Caco-2 (cell line): ENCODE results near the gene ACSS1. TPM values are rescaled to one million over a fixed set of nuclear protein-coding genes. Genes with fewer than 3 reads are reported as not detected.
"Not testable (repeated sequence)": the region's sequence is repeated elsewhere in the genome, so short reads cannot be mapped to it uniquely, and the experiment has no call there.

ENCODE experiments used
- BruUV-seq: library from RNA; stranded (reverse); fragments of 400-500 nt; replicated peaks from 2 replicates; lab custom pipeline; 2021; lab: Mats Ljungman, UMichigan
- CTCF ChIA-PET: fragments of 300-600 bp; sonication (Branson Sonifier 250); formaldehyde crosslinking; loops from one replicate; lab custom pipeline; 2022; ENCODE audit warnings: antibody characterized with exemption; lab: Charles Lee
- POLR2A ChIA-PET: fragments of 300-600 bp; sonication (Branson Sonifier 250); formaldehyde crosslinking; loops from one replicate; lab custom pipeline; 2022; ENCODE audit warnings: antibody characterized with exemption; lab: Charles Lee
- DNase-seq, 2 experiments: peaks; one replicate each; pipeline versions ENCODE4 v3.0.0 to v3.0.0-alpha.2; 2020 to 2022
- H3K27me3 ChIP-seq: replicated peaks from 2 replicates; pipeline ENCODE4 v1.6.0; 2011; ENCODE audit warnings: low read length; ENCODE audit not compliant: control insufficient read depth, insufficient read depth
- H3K36me3 ChIP-seq: 2 replicates; pipeline ENCODE4 v1.5.1; 2011; ENCODE audit warnings: low read length; ENCODE audit not compliant: control insufficient read depth, insufficient read depth
- H3K4me1 ChIP-seq: fragments of 250-450 bp; sonication (Bioruptor Pico); 2 replicates; pipeline ENCODE4 v1.5.1; 2020; ENCODE audit warnings: mild to moderate bottlenecking
- H3K4me3 ChIP-seq: 2 replicates; pipeline ENCODE4 v1.5.1; 2011; ENCODE audit warnings: low read depth, mild to moderate bottlenecking, control low read depth, low read length
- H3K9me3 ChIP-seq: fragments of 250-450 bp; sonication (Bioruptor Pico); 2 replicates; pipeline ENCODE4 v1.5.1; 2020; ENCODE audit warnings: mild to moderate bottlenecking, moderate library complexity
- H3K27ac Mint-ChIP-seq: one replicate; pipeline ENCODE4 v1.8.0; 2022; ENCODE audit warnings: mixed read lengths; ENCODE audit not compliant: unreplicated experiment
- H3K27me3 Mint-ChIP-seq: one replicate; pipeline ENCODE4 v1.8.0; 2022; ENCODE audit warnings: mixed read lengths; ENCODE audit not compliant: insufficient read depth, unreplicated experiment
- H3K36me3 Mint-ChIP-seq: one replicate; pipeline ENCODE4 v1.8.0; 2022; ENCODE audit warnings: mild to moderate bottlenecking, mixed read lengths; ENCODE audit not compliant: insufficient read depth, unreplicated experiment
- H3K4me1 Mint-ChIP-seq: one replicate; pipeline ENCODE4 v1.8.0; 2022; ENCODE audit warnings: low read depth, mixed read lengths; ENCODE audit not compliant: unreplicated experiment
- H3K4me3 Mint-ChIP-seq: one replicate; pipeline ENCODE4 v1.8.0; 2022; ENCODE audit warnings: mild to moderate bottlenecking, moderate library complexity, mixed read lengths; ENCODE audit not compliant: unreplicated experiment
- H3K9me3 Mint-ChIP-seq: one replicate; pipeline ENCODE4 v1.8.0; 2022; ENCODE audit warnings: mixed read lengths; ENCODE audit not compliant: unreplicated experiment
- CTCF ChIP-seq, 2 experiments: fragments of 200-600 bp in 1 of 2; IDR thresholded peaks; 1 replicate in 1 of 2; 2 replicates in 1 of 2; pipeline versions ENCODE4 v1.5.1 to v1.8.0; 2011 to 2022; ENCODE audit warnings: antibody characterized with exemption in 1 of 2, control low read depth in 1 of 2, inconsistent platforms in 1 of 2, low read depth in 1 of 2, low read length in 1 of 2, mild to moderate bottlenecking in 1 of 2, moderate library complexity in 1 of 2; ENCODE audit not compliant: insufficient read depth in 1 of 2, severe bottlenecking in 1 of 2, unreplicated experiment in 1 of 2
- intact Hi-C: fragments of 100-400 bp; cut with micrococcal nuclease; formaldehyde crosslinking; loops from one replicate; pipeline ENCODE4 v1.10.0; 2022; ENCODE audit not compliant: unreplicated experiment
- total RNA-seq: library from RNA; stranded (reverse); gene quantifications from 2 replicates; pipeline ENCODE4 v1.2.3, GENCODE V29; 2022

The ACSS1 gene
- total RNA-seq, 1 experiment from 2014 or later = 113 TPM

GRCh38 chr20:25005661-25006060 lies 52.3 kb downstream of the ACSS1 start:
- CTCF ChIA-PET = no interaction called here
- Histone ChIP-seq H3K27me3 (no peaks in the 10 kb centered on the region), H3K4me3 (no peak overlapping the region), H3K4me1 (no peaks in the 10 kb centered on the region), H3K9me3 (no peaks in the 10 kb centered on the region), H3K36me3 (peaks cover 1% of the 10 kb centered on the region)
- intact Hi-C loops = no loop called here
- Mint-ChIP-seq H3K27ac (no peak overlapping the region), H3K4me1 (no peaks in the 10 kb centered on the region), H3K27me3 (no peaks in the 10 kb centered on the region), H3K4me3 (no peak overlapping the region), H3K36me3 (peaks cover 44% of the 10 kb centered on the region), H3K9me3 (peaks cover 14% of the 10 kb centered on the region)
- no peak for TF ChIP-seq CTCF (IDR thresholded peaks at IDR 0.05; ENCODE audit: insufficient read depth in 1 of 2, low read depth in 1 of 2, low read length in 1 of 2, severe bottlenecking in 1 of 2, unreplicated experiment in 1 of 2)
- BruUV-seq = no TSS peak
- POLR2A ChIA-PET = no interaction called here
- peak in 1 of 2 experiments; percentile 15 for DNase-seq

GRCh38 chr20:25005220-25005619 lies 52.7 kb downstream of the ACSS1 start:
- no peak overlapping the region for H3K27ac Mint-ChIP-seq
- H3K9me3 Mint-ChIP-seq = peaks cover 14% of the 10 kb centered on the region
- no peak for DNase-seq
- no TSS peak for BruUV-seq
- ChIA-PET POLR2A (no interaction called here), CTCF (no interaction called here)
- H3K36me3 ChIP-seq = peaks cover 1% of the 10 kb centered on the region
- H3K36me3 Mint-ChIP-seq = peaks cover 40% of the 10 kb centered on the region
- no peaks in the 10 kb centered on the region for H3K27me3 ChIP-seq
- intact Hi-C loops = no loop called here
- H3K4me3 ChIP-seq = no peak overlapping the region
- no peak for TF ChIP-seq CTCF (IDR thresholded peaks at IDR 0.05; ENCODE audit: insufficient read depth in 1 of 2, low read depth in 1 of 2, low read length in 1 of 2, severe bottlenecking in 1 of 2, unreplicated experiment in 1 of 2)
- no peaks in the 10 kb centered on the region for H3K4me1 Mint-ChIP-seq
- no peak overlapping the region for H3K4me3 Mint-ChIP-seq
- H3K4me1 ChIP-seq = no peaks in the 10 kb centered on the region
- H3K27me3 Mint-ChIP-seq = no peaks in the 10 kb centered on the region
- no peaks in the 10 kb centered on the region for H3K9me3 ChIP-seq

GRCh38 chr20:25003002-25003401 lies 54.9 kb downstream of the ACSS1 start:
- H3K4me3 Mint-ChIP-seq = no peak overlapping the region
- TF ChIP-seq CTCF (IDR thresholded peaks at IDR 0.05; ENCODE audit: insufficient read depth in 1 of 2, low read depth in 1 of 2, low read length in 1 of 2, severe bottlenecking in 1 of 2, unreplicated experiment in 1 of 2) = no peak
- CTCF ChIA-PET = no interaction called here

GRCh38 chr20:25001323-25001722 lies 56.6 kb downstream of the ACSS1 start:
- peaks cover 11% of the 10 kb centered on the region for H3K36me3 Mint-ChIP-seq
- DNase-seq, H3K27ac Mint-ChIP-seq, H3K4me1 Mint-ChIP-seq, intact Hi-C loops, H3K9me3 ChIP-seq, H3K4me3 ChIP-seq, H3K36me3 ChIP-seq, POLR2A ChIA-PET, H3K27me3 Mint-ChIP-seq, H3K4me3 Mint-ChIP-seq, BruUV-seq, CTCF ChIA-PET, H3K4me1 ChIP-seq, H3K27me3 ChIP-seq: not testable (repeated sequence)
- peaks cover 14% of the 10 kb centered on the region for H3K9me3 Mint-ChIP-seq

More at GRCh38 chr20:25003002-25003401, 54.9 kb downstream of the ACSS1 start:
- peaks cover 25% of the 10 kb centered on the region for H3K36me3 Mint-ChIP-seq
- no peak overlapping the region for H3K4me3 ChIP-seq
- no peaks in the 10 kb centered on the region for H3K4me1 Mint-ChIP-seq
- POLR2A ChIA-PET = no interaction called here
- peaks cover 1% of the 10 kb centered on the region; the same call in 1 of the 2 replicates for H3K36me3 ChIP-seq
- H3K4me1 ChIP-seq = no peaks in the 10 kb centered on the region
- H3K27ac Mint-ChIP-seq = no peak overlapping the region
- DNase-seq = no peak
- H3K27me3 ChIP-seq = no peaks in the 10 kb centered on the region
- no peaks in the 10 kb centered on the region for H3K9me3 ChIP-seq
- no TSS peak for BruUV-seq
- intact Hi-C loops = no loop called here
- no peaks in the 10 kb centered on the region for H3K27me3 Mint-ChIP-seq
- peaks cover 14% of the 10 kb centered on the region for H3K9me3 Mint-ChIP-seq
